ENCODE measurements around the gene AXIN1. TPM values are rescaled to one million over a fixed set of nuclear protein-coding genes. Genes with fewer than 3 reads are reported as not detected.

The AXIN1 gene
- total RNA-seq, 1 donor from 2014 or later, result 19.6 TPM

- Histone ChIP-seq H3K9ac (no peak overlapping the region), H3K4me3 (no peak overlapping the region), H3F3A (ENCODE audit: low read depth) (no peaks in the 10 kb centered on the region), H2AFZ (replicated peaks) (no peak overlapping the region), H3K9me3 (ENCODE audit: low read depth) (no peaks in the 10 kb centered on the region), H3K79me2 (ENCODE audit: low read depth) (peaks cover 75% of the 10 kb centered on the region), H4K20me1 (ENCODE audit: low read depth) (peaks cover 46% of the 10 kb centered on the region), H3K27me3 (no peaks in the 10 kb centered on the region), H3K27ac (no peak overlapping the region), H3K36me3 (no peaks in the 10 kb centered on the region), H3K4me2 (no peak overlapping the region), H3K4me1 (no peaks in the 10 kb centered on the region)
- H3K27me3 Mint-ChIP-seq (ENCODE audit: insufficient read depth, low read depth), result no peaks in the 10 kb centered on the region
- no peak overlapping the region for H3K27ac Mint-ChIP-seq
- no peaks in the 10 kb centered on the region for H3K9me3 Mint-ChIP-seq
- H3K4me3 Mint-ChIP-seq, result no peak overlapping the region
- peaks cover 5% of the 10 kb centered on the region for H3K4me1 Mint-ChIP-seq
- H3K36me3 Mint-ChIP-seq, result peaks cover 15% of the 10 kb centered on the region
- DNase-seq (ENCODE audit: low spot score), result no peak
- no peak for TF ChIP-seq CTCF (IDR thresholded peaks at IDR 0.05)
- TF ChIP-seq EZH2phosphoT487 (IDR thresholded peaks at IDR 0.05), result no peak
- no peak for TF ChIP-seq EZH2 (IDR thresholded peaks at IDR 0.05)
Observed at GRCh38 chr16:245105-245504, 107.4 kb downstream of the AXIN1 start.

GRCh38 chr16:243348-243747 lies 109.2 kb downstream of the AXIN1 start:
- no peak overlapping the region for H3K4me3 Mint-ChIP-seq
- no peaks in the 10 kb centered on the region for H3K27me3 Mint-ChIP-seq (ENCODE audit: insufficient read depth, low read depth)
- Histone ChIP-seq H3K4me1 (no peaks in the 10 kb centered on the region), H3K27me3 (no peaks in the 10 kb centered on the region), H3K4me3 (no peak overlapping the region), H3K4me2 (no peak overlapping the region), H3F3A (ENCODE audit: low read depth) (no peaks in the 10 kb centered on the region), H2AFZ (replicated peaks) (no peak overlapping the region), H4K20me1 (ENCODE audit: low read depth) (peaks cover 48% of the 10 kb centered on the region), H3K27ac (no peak overlapping the region), H3K36me3 (no peaks in the 10 kb centered on the region), H3K79me2 (ENCODE audit: low read depth) (peaks cover 90% of the 10 kb centered on the region), H3K9me3 (ENCODE audit: low read depth) (no peaks in the 10 kb centered on the region), H3K9ac (no peak overlapping the region)
- H3K36me3 Mint-ChIP-seq, result peaks cover 20% of the 10 kb centered on the region
- H3K27ac Mint-ChIP-seq, result no peak overlapping the region
- TF ChIP-seq EZH2phosphoT487 (IDR thresholded peaks at IDR 0.05), result no peak
- no peak for TF ChIP-seq CTCF (IDR thresholded peaks at IDR 0.05)
- TF ChIP-seq EZH2 (IDR thresholded peaks at IDR 0.05), result no peak
- DNase-seq (ENCODE audit: low spot score), result no peak
- H3K9me3 Mint-ChIP-seq, result no peaks in the 10 kb centered on the region
- H3K4me1 Mint-ChIP-seq, result peaks cover 10% of the 10 kb centered on the region

GRCh38 chr16:242281-242680 lies 110.2 kb downstream of the AXIN1 start:
- H3K79me2 ChIP-seq (ENCODE audit: low read depth), result peaks cover 96% of the 10 kb centered on the region
- TF ChIP-seq EZH2 (IDR thresholded peaks at IDR 0.05), result no peak
- no peak for TF ChIP-seq EZH2phosphoT487 (IDR thresholded peaks at IDR 0.05)
- TF ChIP-seq CTCF (IDR thresholded peaks at IDR 0.05), result no peak
- no peak overlapping the region for H3K27ac Mint-ChIP-seq
- H3K4me1 ChIP-seq, result no peaks in the 10 kb centered on the region
- no peak overlapping the region for H3K4me3 ChIP-seq
- H3K9me3 ChIP-seq (ENCODE audit: low read depth), result no peaks in the 10 kb centered on the region
- DNase-seq (ENCODE audit: low spot score), result no peak
- no peaks in the 10 kb centered on the region for H3K9me3 Mint-ChIP-seq
- H3K27me3 ChIP-seq, result no peaks in the 10 kb centered on the region
- H2AFZ ChIP-seq (replicated peaks), result no peak overlapping the region
- H3F3A ChIP-seq (ENCODE audit: low read depth), result peaks cover 2% of the 10 kb centered on the region
- H3K9ac ChIP-seq, result no peak overlapping the region
- H3K27ac ChIP-seq, result no peak overlapping the region
- H3K4me2 ChIP-seq, result no peak overlapping the region
- no peaks in the 10 kb centered on the region for H3K36me3 ChIP-seq
- H3K4me3 Mint-ChIP-seq, result no peak overlapping the region
- no peaks in the 10 kb centered on the region for H3K27me3 Mint-ChIP-seq (ENCODE audit: insufficient read depth, low read depth)
- H3K4me1 Mint-ChIP-seq, result peaks cover 12% of the 10 kb centered on the region
- H3K36me3 Mint-ChIP-seq, result peaks cover 19% of the 10 kb centered on the region
- peaks cover 39% of the 10 kb centered on the region for H4K20me1 ChIP-seq (ENCODE audit: low read depth)

Data from neural progenitor cell (in vitro differentiated cells).